HUES6 (cell line): ENCODE data around the gene MYADML2.

Source experiments
- H3K27ac ChIP-seq: 2 replicates; pipeline ENCODE4 v1.7.0; 2013; ENCODE audit warnings: low read depth, mild to moderate bottlenecking, low read length, inconsistent platforms
- H3K27me3 ChIP-seq: 2 replicates; pipeline ENCODE4 v1.6.1; 2013; ENCODE audit warnings: low read length; ENCODE audit not compliant: control insufficient read depth, insufficient read depth
- H3K36me3 ChIP-seq: 2 replicates; pipeline ENCODE4 v1.6.1; 2013; ENCODE audit warnings: low read length; ENCODE audit not compliant: control insufficient read depth, insufficient read depth
- H3K4me1 ChIP-seq: 2 replicates; pipeline ENCODE4 v1.6.1; 2013; ENCODE audit warnings: low read length; ENCODE audit not compliant: control insufficient read depth, insufficient read depth
- H3K4me3 ChIP-seq: 2 replicates; pipeline ENCODE4 v1.5.1; 2013; ENCODE audit warnings: low read depth, low read length
- H3K9ac ChIP-seq: one replicate; pipeline ENCODE4 v1.6.1; 2013; ENCODE audit warnings: mild to moderate bottlenecking, low read length
- H3K9me3 ChIP-seq: 2 replicates; pipeline ENCODE4 v1.6.1; 2013; ENCODE audit warnings: low read depth, low read length; ENCODE audit not compliant: control insufficient read depth, insufficient read depth

Gene MYADML2

GRCh38 chr17:81903415-81903831 lies 43.6 kb downstream of the MYADML2 start:
- no peaks in the 10 kb centered on the region for H3K9me3 ChIP-seq
- H3K27me3 ChIP-seq = peaks cover 20% of the 10 kb centered on the region
- H3K9ac ChIP-seq = no peak overlapping the region
- H3K27ac ChIP-seq = no peak overlapping the region
- 0 out of 2 replicates have a peak, but pooled peaks cover 9% of the 10 kb centered on the region for H3K4me1 ChIP-seq
- H3K4me3 ChIP-seq = no peak overlapping the region
- H3K36me3 ChIP-seq = peaks cover 65% of the 10 kb centered on the region

GRCh38 chr17:81902653-81903414 lies 44.2 kb downstream of the MYADML2 start:
- Histone ChIP-seq H3K27ac (no peak overlapping the region), H3K36me3 (peaks cover 65% of the 10 kb centered on the region), H3K4me3 (peak overlapping the region; percentile 53), H3K27me3 (peaks cover 20% of the 10 kb centered on the region), H3K9me3 (no peaks in the 10 kb centered on the region), H3K9ac (no peak overlapping the region), H3K4me1 (0 out of 2 replicates have a peak, but pooled peaks cover 9% of the 10 kb centered on the region)

- Histone ChIP-seq H3K27me3 (peaks cover 20% of the 10 kb centered on the region), H3K9ac (peak within 1 kb of the TSS; percentile 7), H3K4me1 (0 out of 2 replicates have a peak, but pooled peaks cover 9% of the 10 kb centered on the region), H3K27ac (no peak within 1 kb of the TSS), H3K36me3 (peaks cover 65% of the 10 kb centered on the region), H3K4me3 (peak within 1 kb of the TSS; percentile 53), H3K9me3 (no peaks in the 10 kb centered on the region)
Measured at GRCh38 chr17:81902023-81902652, 44.9 kb downstream of the MYADML2 start, which contains the start of gene NPB. Gene NPB, plus strand, starts transcription at chr17:81902238. Its CDS starts 40 bp downstream, at chr17:81902278.

- peaks cover 20% of the 10 kb centered on the region for H3K27me3 ChIP-seq
- peak overlapping the region; percentile 7 for H3K9ac ChIP-seq
- peak overlapping the region; percentile 53 for H3K4me3 ChIP-seq
- H3K4me1 ChIP-seq = 0 out of 2 replicates have a peak, but pooled peaks cover 9% of the 10 kb centered on the region
- no peaks in the 10 kb centered on the region for H3K9me3 ChIP-seq
- no peak overlapping the region for H3K27ac ChIP-seq
- H3K36me3 ChIP-seq = peaks cover 60% of the 10 kb centered on the region
Measured at GRCh38 chr17:81901167-81902022, 45.6 kb downstream of the MYADML2 start.

- Histone ChIP-seq H3K4me1 (0 out of 2 replicates have a peak, but pooled peaks cover 9% of the 10 kb centered on the region), H3K9me3 (no peaks in the 10 kb centered on the region), H3K36me3 (peaks cover 55% of the 10 kb centered on the region), H3K9ac (no peak overlapping the region), H3K4me3 (no peak overlapping the region), H3K27ac (no peak overlapping the region), H3K27me3 (peaks cover 20% of the 10 kb centered on the region)
Measured at GRCh38 chr17:81900181-81900820, 46.7 kb downstream of the MYADML2 start.

GRCh38 chr17:81899514-81900166 lies 47.4 kb downstream of the MYADML2 start:
- Histone ChIP-seq H3K36me3 (peaks cover 52% of the 10 kb centered on the region), H3K4me3 (no peak overlapping the region), H3K9ac (no peak overlapping the region), H3K27me3 (peaks cover 20% of the 10 kb centered on the region), H3K4me1 (0 out of 2 replicates have a peak, but pooled peaks cover 9% of the 10 kb centered on the region), H3K9me3 (no peaks in the 10 kb centered on the region), H3K27ac (no peak overlapping the region)

GRCh38 chr17:81898885-81899284 lies 48.1 kb downstream of the MYADML2 start:
- Histone ChIP-seq H3K4me3 (no peak overlapping the region), H3K9me3 (no peaks in the 10 kb centered on the region), H3K27ac (no peak overlapping the region), H3K9ac (no peak overlapping the region), H3K36me3 (peaks cover 50% of the 10 kb centered on the region), H3K27me3 (peaks cover 20% of the 10 kb centered on the region), H3K4me1 (0 out of 2 replicates have a peak, but pooled peaks cover 9% of the 10 kb centered on the region)

- no peak overlapping the region for H3K9ac ChIP-seq
- peaks cover 56% of the 10 kb centered on the region for H3K36me3 ChIP-seq
- H3K27ac ChIP-seq = no peak overlapping the region
- peaks cover 20% of the 10 kb centered on the region for H3K27me3 ChIP-seq
- 0 out of 2 replicates have a peak, but pooled peaks cover 9% of the 10 kb centered on the region for H3K4me1 ChIP-seq
- H3K4me3 ChIP-seq = no peak overlapping the region
- H3K9me3 ChIP-seq = no peaks in the 10 kb centered on the region
Measured at GRCh38 chr17:81898029-81898866, 48.8 kb downstream of the MYADML2 start.

GRCh38 chr17:81895400-81895799 lies 51.6 kb downstream of the MYADML2 start:
- Histone ChIP-seq H3K9me3 (no peaks in the 10 kb centered on the region), H3K4me3 (no peak overlapping the region), H3K9ac (no peak overlapping the region), H3K27ac (no peak overlapping the region), H3K4me1 (peaks cover 2% of the 10 kb centered on the region; the same call in 1 of the 2 replicates), H3K27me3 (no peaks in the 10 kb centered on the region), H3K36me3 (peaks cover 57% of the 10 kb centered on the region)
